ENCODE results near the gene MAP1LC3B2.
A peak's percentile ranks its signal among the peaks of the same experiment; 100 is the strongest.
"Not testable (repeated sequence)": the region's sequence is repeated elsewhere in the genome, so short reads cannot be mapped to it uniquely, and the experiment has no call there.

Gene MAP1LC3B2

DNA sequence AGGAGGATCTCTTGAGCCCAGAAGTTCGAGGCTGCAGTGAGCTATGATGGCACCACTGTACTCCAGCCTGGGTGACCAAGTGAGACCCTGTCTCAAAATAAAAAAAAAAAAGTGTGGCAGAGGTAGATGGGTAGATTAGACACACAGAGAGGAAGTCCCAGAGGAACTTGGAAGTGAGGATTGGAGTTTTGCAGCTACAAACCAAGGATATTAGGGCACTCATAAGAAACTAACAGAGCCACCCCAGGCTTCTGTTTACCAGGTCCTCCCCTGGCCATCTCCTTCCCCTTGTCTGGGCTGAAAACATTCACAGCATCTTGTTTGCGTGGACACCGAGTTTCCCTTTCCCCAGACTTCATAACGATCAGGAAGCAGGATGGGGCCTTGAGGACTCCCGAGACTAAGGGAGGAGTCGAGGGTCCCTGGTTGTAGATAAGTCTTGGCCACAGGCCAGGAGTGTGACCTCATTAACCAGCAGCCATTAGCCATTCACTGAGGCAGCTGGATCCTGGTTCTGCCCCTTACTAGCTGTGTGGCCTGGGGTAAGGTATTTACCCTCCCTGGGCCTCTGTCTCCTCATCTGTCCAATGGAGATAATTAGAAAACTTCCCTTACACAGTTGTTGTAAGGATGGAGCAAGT, 2.1 kb downstream of the MAP1LC3B2 start:
- no peak for DNase-seq

DNA sequence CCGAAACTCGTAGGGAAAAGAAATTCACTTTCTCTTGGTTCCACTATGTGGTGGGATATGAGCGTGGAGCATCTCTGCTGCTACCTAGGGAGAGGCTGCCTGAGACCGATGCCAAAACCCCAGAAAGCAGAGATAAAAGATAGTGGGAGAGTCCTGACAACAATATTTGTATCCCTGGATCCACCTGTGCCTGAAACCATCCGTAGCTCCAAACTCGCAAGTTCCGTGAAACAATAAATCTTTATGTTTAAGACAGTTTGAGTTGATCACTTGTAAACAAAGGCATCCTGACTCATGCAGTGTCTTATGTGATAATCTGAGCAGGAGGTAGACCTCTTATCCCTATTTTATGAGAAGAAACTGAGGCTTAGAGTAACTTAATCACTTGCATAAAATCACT, 2.9 kb downstream of the MAP1LC3B2 start:
- no peak for DNase-seq

DNA sequence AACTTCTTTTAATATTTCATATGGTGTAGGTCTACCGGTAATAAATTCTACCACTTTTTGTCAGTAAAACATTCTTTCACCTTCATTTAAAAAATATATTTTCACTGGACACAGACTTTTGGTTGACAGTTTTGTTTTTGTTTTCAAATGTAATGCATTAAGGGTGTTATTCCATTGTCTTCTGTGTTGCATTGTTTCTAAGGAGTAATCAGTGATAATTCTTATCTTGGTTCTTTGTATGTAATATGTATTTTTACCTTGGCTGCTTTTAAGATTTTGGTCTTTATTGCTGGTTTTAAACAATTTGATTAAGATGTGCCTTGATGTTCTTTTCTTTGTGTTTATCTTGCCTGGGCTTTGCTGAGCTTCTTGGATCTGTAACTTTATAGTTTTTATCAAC, 4.1 kb downstream of the MAP1LC3B2 start:
- no peak for DNase-seq

DNA sequence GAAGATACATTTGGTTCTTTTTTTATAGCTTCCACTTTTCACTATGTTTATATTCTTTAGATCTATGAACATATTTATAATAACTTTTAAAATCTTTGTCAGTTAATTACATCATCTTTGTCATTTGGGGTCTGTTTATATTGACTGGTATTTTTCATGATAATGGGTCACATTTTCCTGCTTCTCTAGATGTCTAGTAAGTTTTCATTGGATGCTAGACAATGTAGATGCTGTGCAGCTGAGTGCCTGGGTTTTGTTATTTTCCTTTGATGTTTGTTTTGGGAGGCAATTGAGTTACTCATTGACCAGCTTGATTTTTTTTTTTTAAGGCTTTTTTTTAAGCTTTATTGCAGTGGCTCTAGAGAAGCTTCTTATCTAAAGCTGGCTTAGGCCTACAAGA, 4.9 kb downstream of the MAP1LC3B2 start:
- DNase-seq = no peak

DNA sequence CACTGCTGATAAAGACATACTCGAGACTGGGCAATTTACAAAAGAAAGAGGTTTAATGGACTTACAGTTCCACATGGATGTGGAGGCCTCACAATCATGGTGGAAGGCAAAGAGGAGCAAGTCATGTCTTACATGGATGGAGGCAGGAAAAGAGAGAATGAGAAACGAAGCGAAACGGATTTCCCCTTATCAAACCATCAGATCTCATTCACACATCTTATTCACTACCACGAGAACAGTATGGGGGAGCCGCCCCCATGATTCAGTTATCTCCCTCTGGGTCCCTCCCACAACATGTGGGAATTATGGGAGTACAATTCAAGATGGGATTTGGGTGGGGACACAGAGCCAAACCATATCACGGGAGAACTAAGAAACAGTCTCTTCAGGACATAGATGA, 6.0 kb downstream of the MAP1LC3B2 start:
- not testable (repeated sequence) for DNase-seq

DNA sequence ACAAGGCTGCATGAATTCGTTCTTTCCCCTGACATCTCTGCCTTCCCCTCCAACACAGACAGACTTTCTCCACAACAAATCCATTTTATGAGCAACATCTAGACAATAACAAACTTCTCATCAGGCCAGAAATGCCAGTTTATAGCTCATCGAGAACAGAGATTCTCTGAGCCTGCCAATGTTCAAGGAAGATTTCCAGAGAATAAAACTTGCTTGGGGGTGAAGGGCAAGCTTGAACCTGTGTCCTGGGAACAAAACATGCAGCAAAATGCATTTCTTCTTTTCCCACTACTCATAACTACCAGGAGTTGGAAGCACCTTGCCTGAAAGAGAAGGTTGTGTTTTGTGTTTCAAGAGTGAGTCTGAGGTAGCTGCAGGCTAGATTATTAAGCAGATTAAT, 6.8 kb downstream of the MAP1LC3B2 start:
- no peak for DNase-seq

DNA sequence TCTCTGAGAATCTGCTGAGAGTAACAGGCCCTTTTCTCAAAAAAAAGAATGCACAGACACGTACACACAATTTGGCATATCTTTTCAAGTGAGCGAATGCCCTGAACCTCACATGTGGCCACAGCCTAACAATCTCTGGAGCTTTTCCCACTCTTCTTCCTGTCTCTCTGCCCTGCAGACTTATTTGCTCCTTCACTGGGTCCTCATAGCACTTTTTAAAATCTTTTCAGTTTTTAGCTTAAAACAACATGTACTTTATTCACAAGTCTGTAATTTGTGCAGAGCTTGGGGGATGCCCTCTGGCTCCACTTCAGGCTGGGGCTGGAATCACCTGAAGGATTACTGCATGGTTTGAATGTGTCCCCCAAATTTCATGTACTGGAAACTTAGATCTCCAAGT, 9.0 kb downstream of the MAP1LC3B2 start:
- DNase-seq = no peak

DNA sequence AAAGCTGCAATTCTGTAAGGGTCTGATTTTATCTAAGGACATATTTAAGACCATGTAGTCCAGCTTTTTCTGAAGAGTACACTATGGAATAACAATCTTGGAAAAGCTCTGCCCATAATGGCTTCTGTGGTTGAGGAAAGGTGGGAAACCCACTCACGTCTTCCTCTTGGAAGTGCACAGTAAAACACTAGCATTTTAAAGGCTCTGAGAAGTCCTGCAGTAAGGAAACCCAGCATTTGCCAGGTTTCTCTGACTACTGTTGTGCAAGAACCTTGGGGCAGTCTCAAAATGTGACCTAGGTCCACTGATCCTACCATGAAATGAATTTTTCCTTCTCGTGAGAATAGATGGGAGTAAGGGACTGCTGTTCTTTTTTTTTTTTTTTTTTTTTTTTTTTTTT, 11.9 kb downstream of the MAP1LC3B2 start:
- DNase-seq = no peak

DNA sequence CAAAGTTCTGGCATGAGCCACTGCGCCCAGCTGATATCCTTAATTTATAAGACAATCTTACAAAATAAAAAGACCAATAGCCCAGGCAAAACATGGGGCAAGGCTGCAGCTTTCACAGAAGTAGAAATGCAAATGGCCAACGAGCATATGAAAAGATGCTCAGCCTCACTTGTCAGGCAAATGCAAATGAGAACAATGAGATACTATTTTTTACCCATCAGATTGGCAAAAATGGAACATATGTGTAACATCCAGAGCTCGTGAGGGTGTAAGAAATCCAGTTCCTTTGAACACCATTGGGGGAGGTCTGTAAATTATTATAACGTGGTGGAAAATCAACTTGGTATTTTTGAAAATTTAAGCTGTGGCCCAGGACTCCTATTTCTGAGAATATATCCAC, 14.6 kb downstream of the MAP1LC3B2 start:
- DNase-seq = peak; percentile 66 to 81

DNA sequence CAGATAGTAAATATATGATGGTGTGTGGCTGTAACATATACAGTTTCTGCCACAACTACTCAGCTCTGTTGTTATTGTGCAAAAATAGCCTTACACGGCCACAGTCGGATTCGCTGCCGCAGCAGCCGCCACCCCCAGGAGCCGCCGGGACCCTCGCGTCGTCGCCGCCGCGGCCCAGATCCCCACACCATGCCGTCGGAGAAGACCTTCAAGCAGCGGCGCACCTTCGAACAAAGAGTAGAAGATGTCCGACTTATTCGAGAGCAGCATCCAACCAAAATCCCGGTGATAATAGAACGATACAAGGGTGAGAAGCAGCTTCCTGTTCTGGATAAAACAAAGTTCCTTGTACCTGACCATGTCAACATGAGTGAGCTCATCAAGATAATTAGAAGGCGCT, 16.6 kb downstream of the MAP1LC3B2 start:
- DNase-seq = not testable (repeated sequence)

DNA sequence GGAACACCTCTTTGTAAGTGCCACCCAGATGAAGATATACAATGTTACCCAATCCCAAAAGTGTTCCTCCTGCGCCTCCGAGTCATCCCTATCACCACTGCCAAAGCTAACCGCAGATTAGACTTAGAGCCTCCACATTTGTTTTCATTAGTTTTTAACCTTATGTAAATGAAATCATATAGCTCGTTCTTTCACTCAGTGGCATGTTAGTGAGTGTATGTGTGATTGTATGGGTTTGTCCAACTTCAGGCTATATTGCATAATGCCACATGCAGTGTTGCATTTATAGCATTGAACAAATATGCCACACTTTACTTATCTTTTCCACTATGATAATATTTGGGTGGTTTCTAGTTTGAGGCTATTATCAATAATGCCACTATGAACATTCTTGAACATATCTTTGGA, 18.0 kb downstream of the MAP1LC3B2 start:
- no peak for DNase-seq

DNA sequence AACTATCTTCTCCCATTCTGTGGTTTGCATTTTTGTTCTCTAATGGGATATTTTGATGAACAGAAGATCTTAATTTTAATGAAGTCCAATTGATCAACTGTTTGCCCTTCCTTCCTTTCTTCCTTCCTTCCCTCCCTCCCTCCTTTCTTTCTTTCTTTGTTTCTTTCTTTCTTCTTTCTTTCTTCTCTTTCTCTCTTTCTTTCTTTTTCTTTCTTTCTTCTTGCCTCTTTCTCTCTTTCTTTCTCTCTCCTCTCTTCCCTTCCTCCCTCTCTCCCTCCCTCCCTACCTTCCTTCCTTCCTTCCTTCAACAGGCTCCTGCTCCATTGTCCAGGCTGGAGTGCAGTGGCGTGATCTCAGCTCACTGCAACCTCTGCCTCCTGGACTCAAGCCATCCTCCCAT, 18.9 kb downstream of the MAP1LC3B2 start:
- DNase-seq = no peak

DNA sequence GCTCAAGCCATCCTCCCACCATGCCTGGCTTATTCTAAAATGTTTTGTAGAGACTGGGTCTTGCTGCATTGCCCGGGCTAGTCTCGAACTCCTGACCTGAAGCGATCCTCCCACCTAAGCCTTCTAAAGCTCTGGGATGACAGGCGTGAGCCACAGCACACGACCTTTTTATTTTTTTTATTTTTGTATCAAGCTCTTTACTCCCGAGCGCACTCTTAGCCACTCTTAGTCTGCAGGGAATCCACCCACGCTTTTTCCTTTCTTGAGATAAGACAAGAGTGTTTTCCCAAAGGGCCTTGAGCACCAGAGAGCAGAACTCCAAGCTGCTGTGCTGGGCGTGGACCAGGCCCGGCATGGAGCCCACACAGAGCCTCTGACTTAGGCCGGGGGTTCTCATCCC, 23.4 kb downstream of the MAP1LC3B2 start:
- DNase-seq = no peak

DNA sequence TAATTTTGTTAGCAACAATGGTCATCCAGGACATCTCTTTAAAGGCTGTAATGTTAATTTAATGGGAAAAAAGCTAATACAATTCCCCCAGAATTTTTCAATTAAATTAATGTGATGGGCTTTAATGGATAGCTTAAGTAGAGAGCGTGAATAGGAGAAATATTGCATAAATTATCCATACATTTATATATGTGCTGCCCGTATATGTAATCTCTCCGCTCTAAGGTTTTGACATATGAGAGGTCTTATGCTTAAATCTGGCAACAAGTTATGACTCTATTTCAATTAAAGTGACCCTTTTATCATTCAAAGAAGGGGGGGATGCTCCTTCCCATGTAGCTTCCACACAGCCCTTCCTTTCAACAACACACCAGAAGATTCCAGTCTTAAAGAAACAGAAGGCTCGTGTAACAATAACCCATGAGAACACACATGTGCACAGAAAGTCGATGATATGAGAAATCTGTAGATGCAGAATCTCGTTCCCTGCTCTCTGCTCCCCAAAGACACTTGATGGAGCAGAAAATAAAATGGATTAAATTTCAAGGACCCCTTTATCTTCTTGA, 24.0 kb downstream of the MAP1LC3B2 start:
- no peak for DNase-seq

DNA sequence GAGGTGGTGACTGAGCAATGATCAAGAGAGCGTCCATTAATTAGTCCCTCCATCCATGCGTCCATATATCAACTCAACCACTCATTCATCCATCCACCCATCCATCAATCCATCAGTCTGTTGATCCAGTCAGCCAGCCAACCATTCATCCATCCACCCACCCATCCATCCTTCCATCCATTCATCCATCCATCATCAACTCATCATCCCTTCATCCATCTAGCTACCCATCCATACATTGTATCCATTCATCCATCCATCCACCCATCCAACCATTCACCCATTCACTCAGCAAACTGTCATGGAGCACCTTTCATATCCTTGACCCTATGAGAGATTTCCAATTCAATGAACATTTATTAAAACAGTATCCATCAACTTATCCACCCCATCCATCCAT, 28.1 kb downstream of the MAP1LC3B2 start:
- DNase-seq = no peak

DNA sequence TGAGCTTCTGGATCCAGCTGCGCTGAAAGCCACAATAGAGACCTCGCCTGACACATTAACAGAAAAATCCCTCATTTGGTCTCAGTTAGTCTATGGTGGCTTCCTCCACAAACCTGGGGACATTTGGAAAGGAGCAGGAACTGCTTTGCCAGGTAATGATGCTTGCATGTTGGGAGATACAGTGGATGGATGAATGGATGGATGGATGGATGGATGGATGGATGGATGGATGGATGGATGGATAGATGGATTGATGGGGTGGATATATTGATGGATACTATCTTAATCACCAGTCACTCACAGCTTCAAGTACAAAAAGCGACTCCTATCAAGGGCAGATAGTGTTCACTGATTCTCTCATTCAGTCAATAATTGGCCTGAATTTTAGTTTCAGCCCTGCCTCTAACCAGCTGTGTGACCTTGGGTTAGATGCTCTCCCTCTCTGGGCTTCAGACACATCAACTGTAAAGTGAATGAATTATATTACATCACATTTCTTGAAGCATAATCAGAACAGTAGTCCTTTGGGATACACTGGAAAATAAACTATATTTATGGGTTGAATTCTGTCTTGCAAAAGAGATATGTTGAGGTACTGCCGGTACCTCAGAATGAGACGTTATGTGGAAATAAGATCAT, 29.3 kb downstream of the MAP1LC3B2 start:
- no peak for DNase-seq

DNA sequence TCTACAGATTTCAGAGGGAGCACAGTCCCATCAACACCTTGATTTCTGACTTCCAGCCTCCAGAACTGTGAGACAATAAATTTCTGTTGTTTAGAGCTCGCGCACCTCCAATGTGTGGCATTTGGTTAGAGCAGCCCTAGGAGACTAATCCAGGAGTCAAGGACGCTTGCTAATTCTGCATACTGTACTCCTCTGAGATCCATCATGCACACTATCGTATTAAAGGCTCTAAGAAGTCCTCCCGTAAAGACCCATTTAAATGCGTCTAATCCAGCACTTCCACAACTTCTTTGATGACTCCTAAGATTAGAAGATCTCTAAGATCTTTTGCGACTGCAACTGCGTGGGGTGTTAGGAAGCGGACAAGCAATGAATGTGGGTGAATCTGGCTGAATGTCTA, 30.4 kb downstream of the MAP1LC3B2 start:
- no peak for DNase-seq

DNA sequence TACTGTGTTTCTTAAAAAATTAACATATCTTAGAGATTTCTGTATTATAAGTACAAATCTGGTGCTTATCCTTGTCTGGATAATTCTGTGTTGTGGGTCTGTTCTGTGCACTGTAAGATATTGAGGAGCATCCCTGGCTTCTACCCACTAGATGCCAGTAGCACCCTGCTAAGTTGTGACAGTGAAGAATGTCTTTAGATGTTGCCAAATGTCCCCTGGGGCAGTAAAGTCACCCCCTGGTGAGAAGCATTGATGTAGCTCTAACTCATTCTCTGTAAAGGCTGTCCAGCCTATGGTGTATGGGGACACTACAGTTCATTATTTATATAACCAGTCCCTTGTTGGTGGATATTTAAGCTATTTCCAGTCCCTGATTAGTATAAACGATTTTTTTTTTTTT, 31.4 kb downstream of the MAP1LC3B2 start:
- no peak for DNase-seq

DNA sequence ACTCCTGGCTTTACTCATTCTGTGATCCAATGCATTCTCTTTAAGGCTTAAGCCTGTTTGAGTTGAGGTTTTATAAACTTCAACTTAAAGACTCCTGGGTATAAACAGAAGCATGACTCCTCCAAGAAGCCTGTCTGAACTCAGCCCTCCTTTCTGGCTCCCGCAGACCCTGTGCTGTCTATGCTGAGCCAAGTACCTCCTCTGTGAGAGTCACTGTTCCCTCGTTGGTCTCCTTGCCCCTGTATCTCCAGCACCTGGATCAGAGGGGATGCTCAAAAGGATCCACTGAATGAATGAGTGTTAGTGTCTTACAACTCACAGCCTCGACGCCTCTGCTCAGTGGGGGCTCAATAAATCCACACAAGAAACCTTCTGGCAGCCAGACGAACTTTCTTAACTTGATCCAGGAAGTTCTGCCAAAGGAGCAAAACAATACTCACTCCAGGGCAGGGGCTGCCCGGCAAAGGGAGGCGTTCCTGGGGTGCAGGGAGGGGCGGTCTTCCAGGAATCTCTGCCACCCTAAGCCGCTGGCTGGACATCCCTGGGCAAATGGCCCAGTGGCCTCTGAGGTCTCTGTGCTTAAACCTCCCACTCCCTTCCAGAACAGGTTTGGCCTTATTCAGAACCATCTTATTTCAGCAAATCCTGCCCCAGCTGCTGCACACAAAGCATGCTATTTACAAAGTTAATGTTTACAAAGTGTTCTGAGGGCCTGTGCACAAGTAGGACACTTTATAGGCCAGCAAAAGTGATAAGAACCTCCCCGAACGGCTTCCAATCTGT, 32.9 kb downstream of the MAP1LC3B2 start:
- DNase-seq = no peak

DNA sequence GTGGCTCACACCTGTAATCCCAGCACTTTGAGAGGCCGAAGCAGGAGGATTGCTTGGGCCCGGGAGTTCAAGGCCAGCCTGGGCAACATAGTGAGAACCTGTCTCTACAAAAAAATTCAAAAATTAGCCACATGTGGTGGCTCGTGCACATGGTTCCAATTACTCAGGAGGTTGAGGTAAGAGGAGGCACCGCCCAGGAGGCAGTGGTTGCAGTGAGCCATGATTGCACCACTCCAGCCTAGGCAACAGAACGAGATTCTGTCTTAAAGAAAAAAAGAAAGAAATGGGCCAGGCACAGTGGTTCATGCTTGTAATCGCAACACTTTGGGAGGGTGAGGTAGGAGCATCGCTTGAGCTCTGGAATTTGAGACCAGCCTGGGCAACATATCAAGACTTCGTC, 33.5 kb downstream of the MAP1LC3B2 start:
- no peak for DNase-seq

DNA sequence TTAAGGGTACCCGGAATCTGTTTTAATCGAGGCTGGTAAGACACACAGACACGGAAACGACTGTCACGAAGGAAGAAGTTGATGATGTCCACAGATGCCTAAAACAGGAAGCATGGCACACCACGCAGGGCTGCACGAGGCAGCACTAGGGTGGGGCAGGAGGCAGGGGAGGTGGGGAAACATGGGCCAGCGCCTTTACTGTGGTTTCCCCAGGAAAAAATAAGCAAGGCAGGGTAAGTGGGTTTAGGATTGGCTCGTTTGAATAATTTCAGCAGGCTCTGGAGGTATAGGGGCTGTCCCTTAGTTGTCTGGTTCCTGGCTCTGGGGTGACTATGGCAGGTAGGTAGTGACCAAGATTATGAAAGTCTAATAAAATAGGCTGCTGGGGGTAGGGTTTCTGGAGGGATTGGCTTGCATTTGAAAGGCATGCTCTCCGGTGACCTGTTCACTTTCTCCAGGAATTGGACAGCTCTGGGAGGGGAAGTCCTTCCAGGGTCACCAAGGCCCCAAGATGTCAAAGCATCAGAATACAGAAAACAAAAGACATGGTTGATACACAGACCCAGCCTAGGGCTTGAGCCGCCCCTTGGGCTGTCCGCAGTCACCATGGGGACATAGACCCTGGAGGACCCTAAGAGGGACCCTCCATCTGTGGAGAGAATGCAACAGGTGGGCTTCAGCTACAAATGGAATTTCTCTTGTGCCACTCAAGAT, 35.3 kb downstream of the MAP1LC3B2 start:
- DNase-seq = no peak

DNA sequence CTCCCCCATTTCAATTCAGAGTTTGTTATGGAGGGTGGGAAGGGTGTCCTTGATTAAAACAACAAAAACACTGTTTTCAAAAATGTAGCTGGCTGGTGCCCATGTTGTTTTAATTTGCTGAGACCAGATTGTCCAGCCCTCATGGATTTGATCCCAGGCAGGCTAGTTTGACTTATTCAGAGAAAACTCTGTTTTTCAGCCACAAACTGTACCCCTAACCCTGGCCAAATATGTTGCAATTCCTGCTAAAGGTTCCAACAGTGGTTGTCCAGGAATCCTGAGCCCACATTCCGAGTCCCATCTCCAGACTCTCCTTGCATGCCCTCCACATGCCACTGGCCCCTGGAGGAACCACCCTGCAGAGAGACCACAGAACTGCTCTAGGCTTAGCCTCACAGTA, 36.0 kb downstream of the MAP1LC3B2 start:
- DNase-seq = no peak

DNA sequence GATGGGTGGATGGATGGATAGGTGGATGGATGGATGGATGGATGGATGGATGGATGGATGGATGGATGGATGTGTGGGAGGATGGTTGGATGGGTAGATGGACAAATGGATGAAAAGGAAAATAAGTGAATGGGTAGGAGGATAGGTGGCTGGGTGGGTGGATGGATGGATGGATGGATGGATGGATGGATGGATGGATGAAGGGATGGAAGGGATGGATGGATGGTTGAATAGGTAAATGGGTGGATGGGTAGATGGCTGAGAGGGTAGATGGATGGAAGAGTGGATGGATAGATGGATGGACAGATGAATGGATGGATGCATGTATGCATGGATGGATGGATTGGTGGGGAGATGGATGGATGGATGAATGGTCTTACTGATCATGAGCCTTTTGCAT, 36.5 kb downstream of the MAP1LC3B2 start:
- DNase-seq = no peak
